ENCODE results near the gene EFEMP2.

DNA sequence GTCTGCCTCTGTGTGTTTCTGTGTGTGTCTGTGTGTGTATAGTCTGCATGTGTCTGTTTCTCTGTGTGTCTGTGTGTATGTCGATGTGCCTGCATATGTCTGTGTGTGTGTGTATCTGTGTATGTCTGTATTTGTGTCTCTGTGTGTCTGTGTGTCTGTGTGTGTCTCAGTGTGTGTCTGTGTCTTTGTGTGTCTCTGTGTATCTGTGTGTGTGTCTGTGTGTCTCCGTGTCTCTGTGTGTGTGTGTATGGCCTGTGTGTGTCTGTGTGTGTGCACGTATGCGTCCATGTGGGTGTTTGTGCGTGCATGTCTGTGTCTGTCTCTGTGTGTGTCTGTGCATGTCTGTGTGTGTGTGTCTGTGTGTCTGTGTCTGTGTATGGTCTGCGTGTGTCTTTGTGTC is 38.4 kb downstream of the EFEMP2 start:
- TF ChIP-seq, protein P1, sequence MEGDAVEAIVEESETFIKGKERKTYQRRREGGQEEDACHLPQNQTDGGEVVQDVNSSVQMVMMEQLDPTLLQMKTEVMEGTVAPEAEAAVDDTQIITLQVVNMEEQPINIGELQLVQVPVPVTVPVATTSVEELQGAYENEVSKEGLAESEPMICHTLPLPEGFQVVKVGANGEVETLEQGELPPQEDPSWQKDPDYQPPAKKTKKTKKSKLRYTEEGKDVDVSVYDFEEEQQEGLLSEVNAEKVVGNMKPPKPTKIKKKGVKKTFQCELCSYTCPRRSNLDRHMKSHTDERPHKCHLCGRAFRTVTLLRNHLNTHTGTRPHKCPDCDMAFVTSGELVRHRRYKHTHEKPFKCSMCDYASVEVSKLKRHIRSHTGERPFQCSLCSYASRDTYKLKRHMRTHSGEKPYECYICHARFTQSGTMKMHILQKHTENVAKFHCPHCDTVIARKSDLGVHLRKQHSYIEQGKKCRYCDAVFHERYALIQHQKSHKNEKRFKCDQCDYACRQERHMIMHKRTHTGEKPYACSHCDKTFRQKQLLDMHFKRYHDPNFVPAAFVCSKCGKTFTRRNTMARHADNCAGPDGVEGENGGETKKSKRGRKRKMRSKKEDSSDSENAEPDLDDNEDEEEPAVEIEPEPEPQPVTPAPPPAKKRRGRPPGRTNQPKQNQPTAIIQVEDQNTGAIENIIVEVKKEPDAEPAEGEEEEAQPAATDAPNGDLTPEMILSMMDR (IDR thresholded peaks at IDR 0.05; ENCODE audit: low read depth, low read length, poor library complexity, severe bottlenecking), result no peak
- no peak for TF ChIP-seq EZH2phosphoT487 (IDR thresholded peaks at IDR 0.05; ENCODE audit: borderline replicate concordance, low read length)

Measured in DOHH2 (cell line).